H1 (cell line): ENCODE measurements around the gene SERPINB5. TPM values are rescaled to one million over a fixed set of nuclear protein-coding genes. Genes with fewer than 3 reads are reported as not detected.

Experiments
- CTCF ChIA-PET: fragments of 300-600 bp; sonication (Branson Sonifier 250); formaldehyde crosslinking; loops from one replicate; lab custom pipeline; 2021; ENCODE audit not compliant: partially characterized antibody; lab: Charles Lee
- POLR2A ChIA-PET: fragments of 300-600 bp; sonication (Branson Sonifier 250); formaldehyde crosslinking; loops from one replicate; lab custom pipeline; 2021; ENCODE audit warnings: inconsistent platforms; ENCODE audit not compliant: partially characterized antibody; lab: Charles Lee
- DNase-seq, 2 experiments: peaks; one replicate each; pipeline versions ENCODE4 v3.0.0 to v3.0.0-alpha.2; 2010 to 2022; ENCODE audit warnings: low spot score in 2 of 2, low read depth in 1 of 2, mixed read lengths in 1 of 2
- FAIRE-seq: peaks from 2 replicates; lab custom pipeline; 2011; peaks lifted over from hg19 to GRCh38; lab: Jason Lieb, UNC
- H2AFZ ChIP-seq: 2 replicates; pipeline ENCODE4 v1.8.1; 2012; ENCODE audit warnings: low read length, inconsistent platforms
- H2AK5ac ChIP-seq: 2 replicates; pipeline ENCODE4 v1.6.1; 2013; ENCODE audit warnings: low read depth, low read length
- H2BK120ac ChIP-seq: replicated peaks from 2 replicates; pipeline ENCODE3; 2013; ENCODE audit warnings: low read depth, low read length, inconsistent platforms
- H2BK12ac ChIP-seq: 2 replicates; pipeline ENCODE4 v1.6.1; 2013; ENCODE audit warnings: low read depth, low read length
- H2BK15ac ChIP-seq: 2 replicates; pipeline ENCODE4 v1.6.1; 2013; ENCODE audit warnings: low read length
- H2BK20ac ChIP-seq: 2 replicates; pipeline ENCODE4 v1.6.1; 2013; ENCODE audit warnings: low read length
- H2BK5ac ChIP-seq: 2 replicates; pipeline ENCODE4 v1.6.1; 2013; ENCODE audit warnings: low read depth, low read length
- H3K14ac ChIP-seq: 2 replicates; pipeline ENCODE4 v1.6.1; 2013; ENCODE audit warnings: inconsistent platforms; ENCODE audit not compliant: insufficient read length
- H3K18ac ChIP-seq: 2 replicates; pipeline ENCODE4 v1.6.1; 2013; ENCODE audit warnings: low read length; ENCODE audit errors: extremely low read depth
- H3K23ac ChIP-seq: 2 replicates; pipeline ENCODE4 v1.6.1; 2013; ENCODE audit warnings: inconsistent platforms; ENCODE audit not compliant: insufficient read length
- H3K23me2 ChIP-seq: 2 replicates; pipeline ENCODE4 v1.6.1; 2013; ENCODE audit warnings: low read depth, low read length
- H3K27ac ChIP-seq: 2 replicates; pipeline ENCODE4 v1.6.1; 2011; ENCODE audit warnings: low read depth, low read length, inconsistent platforms
- H3K27me3 ChIP-seq, 4 experiments: replicated peaks in 1 of 4; 1 replicate in 1 of 4; 2 replicates in 3 of 4; pipeline versions ENCODE4 v1.6.1 to v1.8.1; 2011 to 2013; ENCODE audit warnings: low read length in 3 of 4, mild to moderate bottlenecking in 3 of 4, inconsistent platforms in 2 of 4, mixed read lengths in 2 of 4, moderate library complexity in 1 of 4; ENCODE audit not compliant: control insufficient read depth in 3 of 4, insufficient read depth in 3 of 4; ENCODE audit errors: extremely low read depth in 1 of 4
- H3K36me3 ChIP-seq, 4 experiments: 2 replicates each; pipeline versions ENCODE4 v1.6.1 to v1.8.1; 2011 to 2013; ENCODE audit warnings: mild to moderate bottlenecking in 4 of 4, low read length in 3 of 4, moderate library complexity in 2 of 4, control low read depth in 1 of 4, inconsistent platforms in 1 of 4; ENCODE audit not compliant: insufficient read depth in 4 of 4, control insufficient read depth in 2 of 4
- H3K4ac ChIP-seq: replicated peaks from 2 replicates; pipeline ENCODE3; 2013; ENCODE audit warnings: low read length, low read depth, mixed read lengths, inconsistent platforms; ENCODE audit not compliant: insufficient read length
- H3K4me1 ChIP-seq, 4 experiments: replicated peaks in 1 of 4; 1 replicate in 1 of 4; 2 replicates in 3 of 4; pipeline versions ENCODE4 v1.6.1 to v1.8.1; 2011 to 2013; ENCODE audit warnings: low read length in 3 of 4, inconsistent platforms in 2 of 4, mixed read lengths in 1 of 4; ENCODE audit not compliant: insufficient read depth in 4 of 4, control insufficient read depth in 3 of 4
- H3K4me2 ChIP-seq, 2 experiments: 2 replicates each; pipeline versions ENCODE4 v1.6.1 to v1.8.1; 2011 to 2013; ENCODE audit warnings: low read depth in 2 of 2, low read length in 2 of 2, control low read depth in 1 of 2, inconsistent platforms in 1 of 2, mild to moderate bottlenecking in 1 of 2; ENCODE audit not compliant: insufficient read depth in 1 of 2
- H3K4me3 ChIP-seq, 4 experiments: fragments of 200-600, 300-600 bp in 1 of 4; sonication (generic), shearing (Covaris generic), sonication (Bioruptor Twin) in 1 of 4; 2 replicates each; pipeline versions ENCODE4 v1.5.1 to v1.8.1; 2011 to 2016; ENCODE audit warnings: low read length in 4 of 4, low read depth in 3 of 4, control low read depth in 2 of 4, inconsistent platforms in 2 of 4, mild to moderate bottlenecking in 2 of 4, mixed read lengths in 1 of 4, moderate library complexity in 1 of 4; ENCODE audit not compliant: insufficient read depth in 2 of 4; ENCODE audit errors: extremely low read depth in 1 of 4
- H3K56ac ChIP-seq: replicated peaks from 2 replicates; pipeline ENCODE3; 2013; ENCODE audit warnings: low read depth, mild to moderate bottlenecking, mixed read lengths, low read length, inconsistent platforms; ENCODE audit not compliant: insufficient read length
- H3K79me1 ChIP-seq: 2 replicates; pipeline ENCODE4 v1.6.1; 2013; ENCODE audit warnings: low read depth, low read length, control low read depth
- H3K79me2 ChIP-seq, 2 experiments: 2 replicates each; pipeline versions ENCODE4 v1.6.1 to v1.8.1; 2012 to 2013; ENCODE audit warnings: low read length in 2 of 2, mild to moderate bottlenecking in 2 of 2, inconsistent platforms in 1 of 2; ENCODE audit not compliant: insufficient read depth in 2 of 2, control insufficient read depth in 1 of 2
- H3K9ac ChIP-seq, 4 experiments: replicated peaks in 1 of 4; 1 replicate in 1 of 4; 2 replicates in 3 of 4; pipeline versions ENCODE4 v1.6.1 to v1.8.1; 2011 to 2013; ENCODE audit warnings: low read depth in 3 of 4, low read length in 3 of 4, control low read depth in 2 of 4, mild to moderate bottlenecking in 2 of 4, moderate library complexity in 2 of 4, inconsistent platforms in 1 of 4; ENCODE audit errors: extremely low read depth in 1 of 4
- H3K9me3 ChIP-seq, 2 experiments: 2 replicates each; pipeline versions ENCODE4 v1.6.1 to v1.8.1; 2012 to 2013; ENCODE audit warnings: mild to moderate bottlenecking in 2 of 2, moderate library complexity in 2 of 2, control low read depth in 1 of 2, inconsistent platforms in 1 of 2, low read depth in 1 of 2, low read length in 1 of 2, mixed read lengths in 1 of 2; ENCODE audit not compliant: insufficient read depth in 2 of 2
- H4K20me1 ChIP-seq, 2 experiments: replicated peaks in 1 of 2; 2 replicates each; pipeline versions ENCODE3 to v1.8.1; 2011 to 2013; ENCODE audit warnings: inconsistent platforms in 2 of 2, low read length in 2 of 2, mild to moderate bottlenecking in 1 of 2; ENCODE audit not compliant: insufficient read depth in 2 of 2, control insufficient read depth in 1 of 2
- H4K5ac ChIP-seq: 2 replicates; pipeline ENCODE4 v1.6.1; 2013; ENCODE audit warnings: low read length, low read depth, mixed read lengths, inconsistent platforms; ENCODE audit not compliant: insufficient read length
- H4K8ac ChIP-seq: 2 replicates; pipeline ENCODE4 v1.8.0; 2013; ENCODE audit warnings: mild to moderate bottlenecking, moderate library complexity, low read length, inconsistent platforms; ENCODE audit not compliant: insufficient read depth; ENCODE audit errors: extremely low read depth
- H4K91ac ChIP-seq: replicated peaks from 2 replicates; pipeline ENCODE3; 2013; ENCODE audit warnings: low read length, mixed read lengths, inconsistent platforms; ENCODE audit not compliant: insufficient read length
- FOSL1 ChIP-seq: IDR thresholded peaks from 2 replicates; pipeline ENCODE4 v1.6.1; 2011; ENCODE audit warnings: mild to moderate bottlenecking, low read depth, low read length, moderate library complexity; ENCODE audit not compliant: insufficient read depth
- MAFK ChIP-seq: IDR thresholded peaks from 2 replicates; pipeline ENCODE4 v1.6.1; 2012; ENCODE audit warnings: low read depth, mild to moderate bottlenecking, improper control_type of control experiment, low read length
- WGBS, 2 experiments: shearing (Covaris generic) in 1 of 2; methylation state at CpG; one replicate each; pipeline versions ENCODE4 v1.1.6 to v1.1.7; 2013 to 2015; ENCODE audit warnings: low lambda C conversion rate in 2 of 2, mixed read lengths in 2 of 2, inconsistent platforms in 1 of 2, low coverage in 1 of 2, missing lambda C conversion rate in 1 of 2; ENCODE audit not compliant: insufficient replicate concordance in 2 of 2, insufficient coverage in 1 of 2, insufficient read length in 1 of 2; ENCODE audit errors: extremely low coverage in 1 of 2, missing lambda C conversion rate in 1 of 2; 5-methylcytosine and 5-hydroxymethylcytosine counted together
- polyA plus RNA-seq, 7 experiments: library from polyadenylated mRNA; depleted of rRNA in 3 of 7; stranded (reverse) in 5 of 7; unstranded in 2 of 7; fragments of >200 nt in 5 of 7; fragments of 200-250 nt in 2 of 7; gene quantifications; 1 replicate in 5 of 7; 2 replicates in 1 of 7; 4 replicates in 1 of 7; pipeline versions ENCODE4 v1.2.1 to v1.2.3, GENCODE V29; 2011 to 2013; ENCODE audit warnings: missing spikeins in 2 of 7, mixed read lengths in 2 of 7
- total RNA-seq: library from RNA; stranded (reverse); fragmentation: NEBNext Ultra II Directional; extraction: Animal tissue kit (Norgen Biotek cat#: 25700); gene quantifications from 2 replicates; pipeline ENCODE4 v1.2.1, GENCODE V29; 2021

Gene SERPINB5
- total and polyA plus RNA-seq, 2 of the 8 experiments (the other 6 are each of a cell fraction or from before 2014, with no cell fraction given), result 0.03 TPM; not detected in 1

DNA sequence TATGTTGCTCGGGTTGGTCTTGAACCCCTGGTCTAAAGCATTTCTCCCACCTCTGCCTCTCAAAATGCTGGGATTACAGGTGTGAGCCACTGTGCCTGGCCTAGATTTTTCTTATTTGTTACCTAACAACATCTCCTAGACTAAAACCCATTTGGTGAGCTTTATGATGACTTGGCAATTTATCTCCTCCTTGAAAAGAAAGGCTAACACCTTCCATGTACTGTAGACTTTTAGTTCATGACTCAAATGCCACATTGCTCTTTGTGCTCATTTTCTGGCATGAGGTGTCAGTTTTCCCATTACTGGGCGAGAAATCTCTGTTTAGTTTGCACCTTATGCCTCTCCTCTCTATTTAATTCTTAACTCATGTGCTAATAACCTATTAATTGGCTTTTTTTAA lies 12.3 kb upstream of the SERPINB5 start:
- Histone ChIP-seq H2BK12ac (no peak overlapping the region), H3K23me2 (no peaks in the 10 kb centered on the region), H2AFZ (no peak overlapping the region), H3K23ac (no peak overlapping the region), H4K8ac (no peak overlapping the region), H4K20me1 (no peaks in the 10 kb centered on the region), H3K9me3 (no peaks in the 10 kb centered on the region), H3K4me3 (no peak overlapping the region), H3K14ac (no peak overlapping the region), H3K9ac (no peak overlapping the region), H4K5ac (no peak overlapping the region), H3K4me1 (no peaks in the 10 kb centered on the region), H3K56ac (no peak overlapping the region), H2BK5ac (no peak overlapping the region), H4K91ac (no peak overlapping the region), H2BK120ac (no peak overlapping the region), H3K4me2 (no peak overlapping the region), H3K4ac (no peak overlapping the region), H3K18ac (no peak overlapping the region), H2AK5ac (no peak overlapping the region), H2BK15ac (no peak overlapping the region), H3K27ac (no peak overlapping the region), H3K79me1 (no peaks in the 10 kb centered on the region), H3K27me3 (peaks cover 0 to 1% (median 0%) of the 10 kb centered on the region in 4 experiments; a peak in 2 of 7 replicates), H2BK20ac (no peak overlapping the region), H3K36me3 (no peaks in the 10 kb centered on the region), H3K79me2 (no peaks in the 10 kb centered on the region)
- DNase-seq (no peak), FAIRE-seq (no peak)
- ChIA-PET CTCF (interaction anchor here (1.4 to 1.9 kb wide), 3 partner anchors 26 to 142 kb away, joined by 3 to 5 read pairs (median 5); no protein-coding TSS in a partner anchor), POLR2A (no interaction called here)
- WGBS, 2 experiments, result 93% methylated on average over 2 of the region's 2 CpGs; no CpG with 5 or more reads in 1 of the 2 experiments
- TF ChIP-seq FOSL1 (no peak), MAFK (peak; percentile 66; the same call in 1 of the 2 replicates)
